ENCODE data around the gene TEX10.

- TF ChIP-seq CTCF (conservative IDR thresholded peaks at IDR 0.05; ENCODE audit: low read length): no peak
- no peak for TF ChIP-seq EZH2phosphoT487 (IDR thresholded peaks at IDR 0.05; ENCODE audit: borderline replicate concordance, low read depth, low read length)
Measured at GRCh38 chr9:100359057-100359456, 6.3 kb upstream of the TEX10 start.

Measured in OCI-LY7 (cell line).